ENCODE data around the gene MRO. TPM values are rescaled to one million over a fixed set of nuclear protein-coding genes. Genes with fewer than 3 reads are reported as not detected.

MRO gene
- total and polyA plus RNA-seq, 10 of the 15 experiments (the other 5 are each of a cell fraction or from before 2014, with no cell fraction given) = 0.11 to 0.18 TPM; not detected in 8

DNA sequence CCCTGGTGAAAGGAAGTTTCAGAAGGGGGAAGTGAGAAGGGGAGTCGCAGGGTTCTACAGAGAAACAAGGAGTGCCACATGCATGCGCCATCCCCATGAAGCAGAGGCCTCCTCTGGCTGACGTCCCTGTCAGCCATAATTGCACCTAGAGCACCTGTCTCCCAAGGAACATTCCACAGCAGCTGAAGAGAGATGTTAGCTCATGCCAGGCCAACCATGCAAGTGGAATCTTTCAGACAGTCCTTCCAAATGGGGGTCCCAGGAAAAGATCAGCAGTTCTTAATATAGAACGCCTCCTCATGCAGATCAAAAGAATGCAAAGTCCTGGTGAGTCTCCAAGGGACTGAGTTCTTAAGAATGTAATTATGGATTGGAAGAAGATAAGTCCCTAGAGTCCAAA is 29.6 kb downstream of the MRO start (continued):
- TF ChIP-seq, protein P1, sequence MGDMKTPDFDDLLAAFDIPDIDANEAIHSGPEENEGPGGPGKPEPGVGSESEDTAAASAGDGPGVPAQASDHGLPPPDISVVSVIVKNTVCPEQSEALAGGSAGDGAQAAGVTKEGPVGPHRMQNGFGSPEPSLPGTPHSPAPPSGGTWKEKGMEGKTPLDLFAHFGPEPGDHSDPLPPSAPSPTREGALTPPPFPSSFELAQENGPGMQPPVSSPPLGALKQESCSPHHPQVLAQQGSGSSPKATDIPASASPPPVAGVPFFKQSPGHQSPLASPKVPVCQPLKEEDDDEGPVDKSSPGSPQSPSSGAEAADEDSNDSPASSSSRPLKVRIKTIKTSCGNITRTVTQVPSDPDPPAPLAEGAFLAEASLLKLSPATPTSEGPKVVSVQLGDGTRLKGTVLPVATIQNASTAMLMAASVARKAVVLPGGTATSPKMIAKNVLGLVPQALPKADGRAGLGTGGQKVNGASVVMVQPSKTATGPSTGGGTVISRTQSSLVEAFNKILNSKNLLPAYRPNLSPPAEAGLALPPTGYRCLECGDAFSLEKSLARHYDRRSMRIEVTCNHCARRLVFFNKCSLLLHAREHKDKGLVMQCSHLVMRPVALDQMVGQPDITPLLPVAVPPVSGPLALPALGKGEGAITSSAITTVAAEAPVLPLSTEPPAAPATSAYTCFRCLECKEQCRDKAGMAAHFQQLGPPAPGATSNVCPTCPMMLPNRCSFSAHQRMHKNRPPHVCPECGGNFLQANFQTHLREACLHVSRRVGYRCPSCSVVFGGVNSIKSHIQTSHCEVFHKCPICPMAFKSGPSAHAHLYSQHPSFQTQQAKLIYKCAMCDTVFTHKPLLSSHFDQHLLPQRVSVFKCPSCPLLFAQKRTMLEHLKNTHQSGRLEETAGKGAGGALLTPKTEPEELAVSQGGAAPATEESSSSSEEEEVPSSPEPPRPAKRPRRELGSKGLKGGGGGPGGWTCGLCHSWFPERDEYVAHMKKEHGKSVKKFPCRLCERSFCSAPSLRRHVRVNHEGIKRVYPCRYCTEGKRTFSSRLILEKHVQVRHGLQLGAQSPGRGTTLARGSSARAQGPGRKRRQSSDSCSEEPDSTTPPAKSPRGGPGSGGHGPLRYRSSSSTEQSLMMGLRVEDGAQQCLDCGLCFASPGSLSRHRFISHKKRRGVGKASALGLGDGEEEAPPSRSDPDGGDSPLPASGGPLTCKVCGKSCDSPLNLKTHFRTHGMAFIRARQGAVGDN (IDR thresholded peaks at IDR 0.05) = no peak
- TF ChIP-seq EGR1 (IDR thresholded peaks at IDR 0.05; ENCODE audit: borderline replicate concordance in 1 of 2, low read depth in 2 of 2, low read length in 2 of 2) = no peak

DNA sequence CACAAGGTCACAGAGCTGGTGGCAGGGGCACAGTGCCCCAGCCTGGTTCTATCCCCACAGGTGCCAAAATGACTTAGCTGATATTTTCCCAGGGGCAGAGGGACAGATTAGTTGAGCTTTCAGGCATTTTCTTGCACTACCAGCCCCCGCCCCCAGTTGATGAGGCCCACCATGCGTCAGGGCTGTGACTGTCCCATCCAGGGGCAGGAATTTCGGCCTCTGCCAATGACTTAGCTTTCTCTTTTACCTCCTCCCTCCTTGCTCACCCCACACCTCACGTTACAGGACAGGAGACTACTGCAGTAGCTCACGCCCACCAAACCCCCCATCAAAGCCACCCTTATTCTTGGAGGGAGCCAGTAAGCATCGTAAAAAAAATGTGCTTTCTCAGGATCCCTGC is 31.5 kb downstream of the MRO start:
- BruUV-seq (replicated peaks) = no TSS peak

More for the DNA sequence above, 31.5 kb downstream of the MRO start:
- intact Hi-C loops (cut with micrococcal nuclease; ENCODE audit: unreplicated experiment) (no loop called here), in situ Hi-C loops (cut with MboI) (no loop called here)
- Histone ChIP-seq H3K27me3 (replicated peaks in 1 of 2; ENCODE audit: control insufficient read depth in 2 of 2, insufficient read depth in 2 of 2, low read length in 1 of 2) (peaks cover 0 to 2% of the 10 kb centered on the region in 2 experiments; a peak in 1 of 4 replicates), H3K36me3 (ENCODE audit: control insufficient read depth in 2 of 2, insufficient read depth in 2 of 2, low read length in 1 of 2) (no peaks in the 10 kb centered on the region), H3K9ac (ENCODE audit: control insufficient read depth, insufficient read depth, low read length) (no peak overlapping the region), H2AFZ (ENCODE audit: control insufficient read depth, low read depth, low read length) (no peak overlapping the region), H3K4me2 (ENCODE audit: control insufficient read depth, insufficient read depth) (no peak overlapping the region), H3K79me2 (ENCODE audit: control insufficient read depth, insufficient read depth, low read length) (no peaks in the 10 kb centered on the region), H3K9me3 (replicated peaks; ENCODE audit: control insufficient read depth, insufficient read depth, low read length) (no peaks in the 10 kb centered on the region), H3K4me3 (no peak overlapping the region), H4K20me1 (ENCODE audit: control insufficient read depth, insufficient read depth) (no peaks in the 10 kb centered on the region), H3K4me1 (ENCODE audit: control insufficient read depth, insufficient read depth, low read length) (no peaks in the 10 kb centered on the region), H3K27ac (ENCODE audit: control insufficient read depth, insufficient read depth) (no peak overlapping the region)
- CTCF ChIA-PET = no interaction called here
- WGBS (ENCODE audit: insufficient coverage, insufficient replicate concordance, low lambda C conversion rate, missing lambda C conversion rate) = 14% methylated on average over 6 of the region's 6 CpGs
- POLR2A ChIA-PET = no interaction called here
- DNase-seq (ENCODE audit: low read depth, low spot score) (no peak), FAIRE-seq (no peak), ATAC-seq (no peak)
- TF ChIP-seq, protein P2, sequence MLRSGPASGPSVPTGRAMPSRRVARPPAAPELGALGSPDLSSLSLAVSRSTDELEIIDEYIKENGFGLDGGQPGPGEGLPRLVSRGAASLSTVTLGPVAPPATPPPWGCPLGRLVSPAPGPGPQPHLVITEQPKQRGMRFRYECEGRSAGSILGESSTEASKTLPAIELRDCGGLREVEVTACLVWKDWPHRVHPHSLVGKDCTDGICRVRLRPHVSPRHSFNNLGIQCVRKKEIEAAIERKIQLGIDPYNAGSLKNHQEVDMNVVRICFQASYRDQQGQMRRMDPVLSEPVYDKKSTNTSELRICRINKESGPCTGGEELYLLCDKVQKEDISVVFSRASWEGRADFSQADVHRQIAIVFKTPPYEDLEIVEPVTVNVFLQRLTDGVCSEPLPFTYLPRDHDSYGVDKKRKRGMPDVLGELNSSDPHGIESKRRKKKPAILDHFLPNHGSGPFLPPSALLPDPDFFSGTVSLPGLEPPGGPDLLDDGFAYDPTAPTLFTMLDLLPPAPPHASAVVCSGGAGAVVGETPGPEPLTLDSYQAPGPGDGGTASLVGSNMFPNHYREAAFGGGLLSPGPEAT (IDR thresholded peaks at IDR 0.05; ENCODE audit: low read depth) = no peak
- TF ChIP-seq KDM1A (IDR thresholded peaks at IDR 0.05; ENCODE audit: borderline replicate concordance) (no peak), FOS (IDR thresholded peaks at IDR 0.05; ENCODE audit: borderline replicate concordance, extremely low read depth, insufficient read length) (no peak), SP1 (IDR thresholded peaks at IDR 0.05; ENCODE audit: low read depth, low read length) (no peak), RAD51 (IDR thresholded peaks at IDR 0.05) (no peak)
- TF ChIP-seq, protein P3, sequence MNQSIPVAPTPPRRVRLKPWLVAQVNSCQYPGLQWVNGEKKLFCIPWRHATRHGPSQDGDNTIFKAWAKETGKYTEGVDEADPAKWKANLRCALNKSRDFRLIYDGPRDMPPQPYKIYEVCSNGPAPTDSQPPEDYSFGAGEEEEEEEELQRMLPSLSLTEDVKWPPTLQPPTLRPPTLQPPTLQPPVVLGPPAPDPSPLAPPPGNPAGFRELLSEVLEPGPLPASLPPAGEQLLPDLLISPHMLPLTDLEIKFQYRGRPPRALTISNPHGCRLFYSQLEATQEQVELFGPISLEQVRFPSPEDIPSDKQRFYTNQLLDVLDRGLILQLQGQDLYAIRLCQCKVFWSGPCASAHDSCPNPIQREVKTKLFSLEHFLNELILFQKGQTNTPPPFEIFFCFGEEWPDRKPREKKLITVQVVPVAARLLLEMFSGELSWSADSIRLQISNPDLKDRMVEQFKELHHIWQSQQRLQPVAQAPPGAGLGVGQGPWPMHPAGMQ (IDR thresholded peaks at IDR 0.05; ENCODE audit: borderline replicate concordance) = no peak
- RAD21 ChIA-PET (ENCODE audit: unreplicated experiment) = no interaction called here
- SMC1A ChIA-PET (ENCODE audit: uncharacterized antibody, unreplicated experiment) = no interaction called here
